ENCODE data around the gene CCL2. TPM values are rescaled to one million over a fixed set of nuclear protein-coding genes. Genes with fewer than 3 reads are reported as not detected.

Gene CCL2
- total RNA-seq, 1 experiment from 2014 or later, result 3.9 TPM

DNA sequence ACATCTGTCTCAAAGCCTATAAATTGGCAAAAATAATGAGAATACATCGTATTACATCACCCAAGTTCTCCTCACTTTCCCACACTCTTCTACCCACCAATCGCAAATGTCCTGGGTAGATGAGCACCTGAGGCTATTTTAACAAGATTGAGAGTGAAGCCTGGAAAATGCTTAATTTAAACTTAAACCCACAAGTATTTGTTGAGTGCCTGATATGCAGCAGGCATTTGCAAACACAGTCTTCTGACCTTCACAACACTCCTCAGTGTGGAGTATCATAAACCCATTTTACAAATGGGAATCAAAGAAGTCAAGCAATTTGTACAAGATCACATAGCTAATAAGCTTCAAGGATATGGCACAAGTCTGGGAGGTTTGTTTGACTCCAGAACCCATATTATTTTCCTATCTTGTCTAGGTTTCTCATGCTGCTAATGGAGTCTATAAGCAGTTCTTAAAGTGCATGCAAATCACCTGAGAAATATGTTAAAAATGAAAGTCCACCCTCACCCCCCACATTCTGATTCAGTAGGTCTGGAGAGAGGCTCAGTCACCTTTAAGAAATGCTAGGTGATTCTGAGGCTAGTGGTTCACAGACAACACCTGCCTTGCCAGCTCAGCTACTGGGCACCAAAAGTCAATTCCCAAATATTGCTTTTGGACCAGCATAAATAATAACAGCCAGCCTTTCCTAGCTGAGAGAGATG is 34.9 kb upstream of the CCL2 start:
- Histone ChIP-seq H3K36me3 (ENCODE audit: insufficient read depth, low read length, poor library complexity, severe bottlenecking) (no peaks in the 10 kb centered on the region), H3K4me1 (ENCODE audit: insufficient read depth, low read length, poor library complexity, severe bottlenecking) (no peaks in the 10 kb centered on the region), H3K9me3 (ENCODE audit: low read depth, low read length, poor library complexity, severe bottlenecking) (no peaks in the 10 kb centered on the region), H3K4me3 (ENCODE audit: low read depth, low read length, poor library complexity, severe bottlenecking) (no peak overlapping the region), H3K27ac (ENCODE audit: low read depth, low read length, poor library complexity, severe bottlenecking) (no peak overlapping the region), H3K27me3 (replicated peaks; ENCODE audit: insufficient read depth, low read depth, low read length, poor library complexity) (no peaks in the 10 kb centered on the region)
- ChIA-PET CTCF (no interaction called here), POLR2A (ENCODE audit: low non-redundant PET) (no interaction called here)
- no TSS peak for BruUV-seq (replicated peaks)
- TF ChIP-seq, protein P1, sequence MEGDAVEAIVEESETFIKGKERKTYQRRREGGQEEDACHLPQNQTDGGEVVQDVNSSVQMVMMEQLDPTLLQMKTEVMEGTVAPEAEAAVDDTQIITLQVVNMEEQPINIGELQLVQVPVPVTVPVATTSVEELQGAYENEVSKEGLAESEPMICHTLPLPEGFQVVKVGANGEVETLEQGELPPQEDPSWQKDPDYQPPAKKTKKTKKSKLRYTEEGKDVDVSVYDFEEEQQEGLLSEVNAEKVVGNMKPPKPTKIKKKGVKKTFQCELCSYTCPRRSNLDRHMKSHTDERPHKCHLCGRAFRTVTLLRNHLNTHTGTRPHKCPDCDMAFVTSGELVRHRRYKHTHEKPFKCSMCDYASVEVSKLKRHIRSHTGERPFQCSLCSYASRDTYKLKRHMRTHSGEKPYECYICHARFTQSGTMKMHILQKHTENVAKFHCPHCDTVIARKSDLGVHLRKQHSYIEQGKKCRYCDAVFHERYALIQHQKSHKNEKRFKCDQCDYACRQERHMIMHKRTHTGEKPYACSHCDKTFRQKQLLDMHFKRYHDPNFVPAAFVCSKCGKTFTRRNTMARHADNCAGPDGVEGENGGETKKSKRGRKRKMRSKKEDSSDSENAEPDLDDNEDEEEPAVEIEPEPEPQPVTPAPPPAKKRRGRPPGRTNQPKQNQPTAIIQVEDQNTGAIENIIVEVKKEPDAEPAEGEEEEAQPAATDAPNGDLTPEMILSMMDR (conservative IDR thresholded peaks at IDR 0.05; ENCODE audit: low read depth, low read length), result no peak
- no peak for TF ChIP-seq EZH2 (IDR thresholded peaks at IDR 0.05; ENCODE audit: borderline replicate concordance, low read depth, low read length, poor library complexity, severe bottlenecking)
- DNase-seq (ENCODE audit: low spot score), result no peak
- intact Hi-C loops (cut with micrococcal nuclease; ENCODE audit: unreplicated experiment), result no loop called here

DNA sequence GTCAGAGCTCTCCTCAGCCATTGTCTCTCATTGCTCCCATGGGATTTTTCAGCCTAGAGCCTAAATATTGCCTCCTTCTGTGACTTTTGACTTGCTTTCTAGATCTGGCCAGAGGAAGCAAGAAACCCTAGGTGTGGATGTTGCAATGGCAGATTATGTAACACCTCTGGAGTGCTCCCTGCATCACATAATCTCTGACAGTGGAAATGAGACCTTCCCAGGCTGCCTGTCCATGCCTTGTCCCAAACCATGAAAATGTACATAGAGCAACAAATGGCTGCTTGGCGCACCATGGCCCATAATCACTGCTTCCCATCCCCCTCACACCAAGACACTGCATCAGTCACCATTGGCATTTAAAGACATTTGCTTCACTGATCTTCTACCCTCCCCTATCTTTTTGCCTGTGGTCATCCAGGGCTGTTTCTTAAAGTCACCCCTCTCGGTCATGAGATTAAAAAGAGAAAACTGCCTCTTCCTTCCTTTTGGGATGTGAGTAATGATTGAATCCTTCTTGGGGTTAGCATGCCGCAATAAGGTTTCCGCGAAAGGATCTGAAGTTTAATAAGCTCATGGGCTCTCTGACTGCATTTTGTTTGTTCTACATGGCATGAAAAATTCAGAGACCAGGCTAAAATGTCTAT is 34.2 kb upstream of the CCL2 start:
- Histone ChIP-seq H3K4me3 (ENCODE audit: low read depth, low read length, poor library complexity, severe bottlenecking) (no peak overlapping the region), H3K27me3 (replicated peaks; ENCODE audit: insufficient read depth, low read depth, low read length, poor library complexity) (no peaks in the 10 kb centered on the region), H3K9me3 (ENCODE audit: low read depth, low read length, poor library complexity, severe bottlenecking) (no peaks in the 10 kb centered on the region), H3K27ac (ENCODE audit: low read depth, low read length, poor library complexity, severe bottlenecking) (no peak overlapping the region), H3K4me1 (ENCODE audit: insufficient read depth, low read length, poor library complexity, severe bottlenecking) (no peaks in the 10 kb centered on the region), H3K36me3 (ENCODE audit: insufficient read depth, low read length, poor library complexity, severe bottlenecking) (no peaks in the 10 kb centered on the region)
- intact Hi-C loops (cut with micrococcal nuclease; ENCODE audit: unreplicated experiment), result no loop called here
- no peak for TF ChIP-seq EZH2 (IDR thresholded peaks at IDR 0.05; ENCODE audit: borderline replicate concordance, low read depth, low read length, poor library complexity, severe bottlenecking)
- TF ChIP-seq, protein P1 (conservative IDR thresholded peaks at IDR 0.05; ENCODE audit: low read depth, low read length), result no peak
- POLR2A ChIA-PET (ENCODE audit: low non-redundant PET), result no interaction called here
- CTCF ChIA-PET, result no interaction called here
- BruUV-seq (replicated peaks), result no TSS peak
- no peak for DNase-seq (ENCODE audit: low spot score)

DNA sequence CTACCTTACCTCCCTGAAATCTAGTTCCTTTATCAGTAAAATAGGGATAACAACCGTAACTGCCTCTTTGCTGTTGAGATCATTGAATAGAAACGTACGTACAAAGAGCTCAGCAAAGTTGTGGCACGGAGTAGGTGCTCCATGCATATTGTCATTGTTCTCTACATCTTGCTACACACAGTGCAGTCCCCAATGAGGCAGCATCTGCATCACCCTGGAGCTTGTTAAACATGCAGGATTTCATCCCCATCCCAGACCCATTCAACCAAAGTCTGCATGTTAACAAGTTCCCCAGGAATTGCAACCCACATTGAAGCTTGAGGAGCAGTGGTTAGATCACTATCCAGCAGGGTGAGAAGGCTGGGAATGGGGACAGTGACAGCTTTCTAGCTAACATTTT is 33.7 kb upstream of the CCL2 start:
- no peak overlapping the region for H3K4me3 ChIP-seq (ENCODE audit: low read depth, low read length, poor library complexity, severe bottlenecking)
- intact Hi-C loops (cut with micrococcal nuclease; ENCODE audit: unreplicated experiment), result no loop called here
- no peaks in the 10 kb centered on the region for H3K36me3 ChIP-seq (ENCODE audit: insufficient read depth, low read length, poor library complexity, severe bottlenecking)
- ChIA-PET CTCF (no interaction called here), POLR2A (ENCODE audit: low non-redundant PET) (no interaction called here)
- TF ChIP-seq, protein P1 (conservative IDR thresholded peaks at IDR 0.05; ENCODE audit: low read depth, low read length), result no peak
- TF ChIP-seq EZH2 (IDR thresholded peaks at IDR 0.05; ENCODE audit: borderline replicate concordance, low read depth, low read length, poor library complexity, severe bottlenecking), result no peak
- no TSS peak for BruUV-seq (replicated peaks)
- H3K27ac ChIP-seq (ENCODE audit: low read depth, low read length, poor library complexity, severe bottlenecking), result no peak overlapping the region
- DNase-seq (ENCODE audit: low spot score), result no peak
- no peaks in the 10 kb centered on the region for H3K4me1 ChIP-seq (ENCODE audit: insufficient read depth, low read length, poor library complexity, severe bottlenecking)
- H3K27me3 ChIP-seq (replicated peaks; ENCODE audit: insufficient read depth, low read depth, low read length, poor library complexity), result no peaks in the 10 kb centered on the region
- no peaks in the 10 kb centered on the region for H3K9me3 ChIP-seq (ENCODE audit: low read depth, low read length, poor library complexity, severe bottlenecking)
